Parietal lobe (tissue), 2 donors: ENCODE data around the gene DZANK1. TPM values are rescaled to one million over a fixed set of nuclear protein-coding genes. Genes with fewer than 3 reads are reported as not detected.

ENCODE experiments used
- small RNA-seq: library from RNA; depleted of rRNA; stranded (forward); fragments of <200 nt; gene quantifications from one replicate; pipeline ENCODE3, GENCODE V24; 2014; ENCODE audit warnings: low replicate concordance
- total RNA-seq: library from RNA; depleted of rRNA; stranded (reverse); fragments of >200 nt; gene quantifications from one replicate; pipeline ENCODE4 v1.2.3, GENCODE V29; 2014

DZANK1 gene
- total RNA-seq = 6.6 TPM

GRCh38 chr20:18466894-18467730, at the start of gene DZANK1, which contains the start of gene POLR3F:
Gene DZANK1, minus strand, starts transcription at chr20:18467030. Its CDS starts 1,672 bp downstream, at chr20:18465358.
Gene POLR3F, plus strand, starts transcription at chr20:18467390. Its CDS starts 117 bp downstream, at chr20:18467507.

GRCh38 chr20:18507218-18508191, 40.7 kb upstream of the DZANK1 start, which contains the start of gene SEC23B:
Gene SEC23B, plus strand, starts transcription at chr20:18507940. Its CDS starts 2,896 bp downstream, at chr20:18510836.

GRCh38 chr20:18496740-18497592, 30.1 kb upstream of the DZANK1 start, which contains the start of gene RBBP9:
Gene RBBP9, minus strand, starts transcription at chr20:18497225. Its CDS starts 58 bp downstream, at chr20:18497167.

Small RNA genes lying within 50 kb of the gene (small RNA-seq; reads per million reads assigned to genes)
- gene MIR3192 (not detected), gene RNA5SP476 (not detected)

Other genes with a start within 250 kb of the DZANK1 start
- gene ZNF133, start 178.5 kb downstream of the DZANK1 start, total RNA-seq = 30.7 TPM
- gene POLR3F, start 360 bp upstream of the DZANK1 start, total RNA-seq = 36.3 TPM
- 27.2 TPM for gene RBBP9, start 30.2 kb upstream of the DZANK1 start, total RNA-seq
- 53.8 TPM for gene SEC23B, start 40.9 kb upstream of the DZANK1 start, total RNA-seq
- 47.3 TPM for gene SMIM26, start 100.4 kb upstream of the DZANK1 start, total RNA-seq
- 87.6 TPM for gene DTD1, start 121.0 kb upstream of the DZANK1 start, total RNA-seq